ENCODE data around the gene HNRNPCL2.
"Not testable (repeated sequence)": the region's sequence is repeated elsewhere in the genome, so short reads cannot be mapped to it uniquely, and the experiment has no call there.

HNRNPCL2 gene

DNA sequence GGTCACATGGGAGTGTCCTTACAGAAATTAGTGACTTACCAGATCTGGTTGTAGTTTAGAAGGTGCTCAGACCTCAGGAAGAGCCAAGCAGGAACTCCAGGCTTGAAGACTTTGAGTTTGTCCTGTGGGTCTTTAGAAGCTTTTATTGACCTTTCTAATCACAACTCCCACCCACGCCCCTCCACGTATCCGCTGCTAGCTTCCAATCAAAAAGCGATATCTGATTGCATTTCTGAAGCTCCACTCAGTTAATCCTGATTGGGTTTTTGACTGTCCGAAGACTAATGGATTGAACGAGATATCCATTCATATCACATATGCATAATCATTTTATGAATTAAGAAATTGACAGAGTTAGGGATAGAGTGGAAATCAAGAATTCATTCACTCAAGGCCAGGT lies at the start of gene HNRNPCL2:
TSS of gene HNRNPCL2 (minus strand) at position 101 of the 400 bp plus-strand sequence. CDS start 454 bp downstream, outside the sequence.
- H3K4me3 Mint-ChIP-seq; H3K27ac Mint-ChIP-seq; H3K4me1 Mint-ChIP-seq; H3K36me3 Mint-ChIP-seq (ENCODE audit: low read depth); H3K27me3 Mint-ChIP-seq (ENCODE audit: low read depth): not testable (repeated sequence)
- H3K9me3 Mint-ChIP-seq: peaks cover 23% of the 10 kb centered on the region

DNA sequence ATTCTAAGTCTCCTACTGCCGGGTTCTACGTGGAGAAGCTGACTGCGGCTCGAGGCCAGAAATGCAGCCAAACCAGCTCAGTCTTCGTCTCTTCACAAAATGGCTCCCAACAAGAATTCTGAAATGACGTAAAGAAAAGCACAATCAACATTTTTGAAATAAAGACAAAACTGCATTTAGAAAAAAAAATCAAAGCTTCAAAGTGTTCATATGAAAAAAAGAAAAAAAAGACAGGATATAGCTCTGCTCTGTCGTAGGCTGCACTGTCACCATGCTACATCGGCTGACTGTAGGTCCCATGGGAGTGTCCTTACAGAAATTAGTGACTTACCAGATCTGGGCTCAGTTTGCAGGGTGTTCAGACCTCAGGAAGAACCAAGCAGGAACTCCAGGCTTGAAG lies 48.9 kb upstream of the HNRNPCL2 start, which contains the start of gene HNRNPCL4:
TSS of gene HNRNPCL4 (minus strand) at position 101 of the 400 bp plus-strand sequence. CDS start 164 bp downstream, outside the sequence.
- not testable (repeated sequence) for H3K36me3 Mint-ChIP-seq (ENCODE audit: low read depth); H3K27ac Mint-ChIP-seq; H3K27me3 Mint-ChIP-seq (ENCODE audit: low read depth); H3K4me3 Mint-ChIP-seq; H3K9me3 Mint-ChIP-seq; H3K4me1 Mint-ChIP-seq

DNA sequence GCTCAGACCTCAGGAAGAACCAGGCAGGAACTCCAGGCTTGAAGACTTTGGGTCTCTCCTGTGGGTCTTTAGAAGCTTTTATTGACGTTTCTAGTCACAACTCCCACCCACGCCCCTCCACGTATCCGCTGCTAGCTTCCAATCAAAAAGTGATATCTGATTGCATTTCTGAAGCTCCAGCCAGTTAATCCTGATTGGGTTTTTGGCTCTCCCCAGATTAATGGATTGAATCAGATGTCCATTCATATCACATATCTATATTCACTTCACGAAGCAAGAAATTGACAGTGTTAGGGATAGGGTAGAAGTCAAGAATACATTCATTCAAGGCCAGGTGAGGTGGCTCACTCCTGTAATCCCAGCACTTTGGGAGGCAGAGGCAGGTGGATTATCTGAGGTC lies 39.3 kb upstream of the HNRNPCL2 start, which contains the start of gene PRAMEF26:
TSS of gene PRAMEF26 (minus strand) at position 101 of the 400 bp plus-strand sequence. CDS start 2,914 bp downstream, outside the sequence.
- H3K4me1 Mint-ChIP-seq; H3K27me3 Mint-ChIP-seq (ENCODE audit: low read depth); H3K4me3 Mint-ChIP-seq; H3K9me3 Mint-ChIP-seq; H3K36me3 Mint-ChIP-seq (ENCODE audit: low read depth); H3K27ac Mint-ChIP-seq: not testable (repeated sequence)

DNA sequence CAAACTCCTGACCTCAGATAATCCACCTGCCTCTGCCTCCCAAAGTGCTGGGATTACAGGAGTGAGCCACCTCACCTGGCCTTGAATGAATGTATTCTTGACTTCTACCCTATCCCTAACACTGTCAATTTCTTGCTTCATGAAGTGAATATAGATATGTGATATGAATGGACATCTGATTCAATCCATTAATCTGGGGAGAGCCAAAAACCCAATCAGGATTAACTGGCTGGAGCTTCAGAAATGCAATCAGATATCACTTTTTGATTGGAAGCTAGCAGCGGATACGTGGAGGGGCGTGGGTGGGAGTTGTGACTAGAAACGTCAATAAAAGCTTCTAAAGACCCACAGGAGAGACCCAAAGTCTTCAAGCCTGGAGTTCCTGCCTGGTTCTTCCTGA lies 46.2 kb downstream of the HNRNPCL2 start, which contains the start of gene PRAMEF25:
TSS of gene PRAMEF25 (plus strand) at position 301 of the 400 bp plus-strand sequence. CDS start 2,920 bp downstream, outside the sequence.
- H3K36me3 Mint-ChIP-seq (ENCODE audit: low read depth); H3K27ac Mint-ChIP-seq; H3K27me3 Mint-ChIP-seq (ENCODE audit: low read depth); H3K4me1 Mint-ChIP-seq; H3K4me3 Mint-ChIP-seq; H3K9me3 Mint-ChIP-seq: not testable (repeated sequence)
